GM18907 (cell line): Measurements from ENCODE around the gene MEFV.
"Not testable (repeated sequence)": the region's sequence is repeated elsewhere in the genome, so short reads cannot be mapped to it uniquely, and the experiment has no call there.

Source experiments
- ATAC-seq: cut with Tn5 transposase; IDR thresholded peaks from one replicate; pipeline ENCODE4 v1.9.1; 2021; ENCODE audit warnings: mild to moderate bottlenecking, moderate library complexity; ENCODE audit not compliant: unreplicated experiment

MEFV gene

GRCh38 chr16:3223913-3224515 lies 32.4 kb downstream of the MEFV start:
- ATAC-seq, result no peak

- ATAC-seq, result no peak
Measured at GRCh38 chr16:3220839-3221238, 35.6 kb downstream of the MEFV start.

GRCh38 chr16:3216263-3216640 lies 40.2 kb downstream of the MEFV start:
- ATAC-seq, result no peak

- no peak for ATAC-seq
Measured at GRCh38 chr16:3215601-3216262, 40.7 kb downstream of the MEFV start.

GRCh38 chr16:3214904-3215600 lies 41.4 kb downstream of the MEFV start:
- ATAC-seq, result no peak

GRCh38 chr16:3212567-3212966 lies 43.9 kb downstream of the MEFV start:
- ATAC-seq, result no peak

- no peak for ATAC-seq
Measured at GRCh38 chr16:3212006-3212405, 44.4 kb downstream of the MEFV start.

GRCh38 chr16:3207086-3207953 lies 49.1 kb downstream of the MEFV start:
- ATAC-seq, result no peak

- not testable (repeated sequence) for ATAC-seq
Measured at GRCh38 chr16:3205939-3206338, 50.5 kb downstream of the MEFV start.

- no peak for ATAC-seq
Measured at GRCh38 chr16:3202903-3203539, 53.4 kb downstream of the MEFV start.

GRCh38 chr16:3198334-3199072 lies 57.9 kb downstream of the MEFV start:
- ATAC-seq, result no peak

GRCh38 chr16:3197694-3198333 lies 58.6 kb downstream of the MEFV start:
- not testable (repeated sequence) for ATAC-seq

- no peak for ATAC-seq
Measured at GRCh38 chr16:3195975-3196374, 60.5 kb downstream of the MEFV start.

- no peak for ATAC-seq
Measured at GRCh38 chr16:3194792-3195191, 61.6 kb downstream of the MEFV start.

GRCh38 chr16:3193221-3194212 lies 62.9 kb downstream of the MEFV start:
- ATAC-seq, result no peak

GRCh38 chr16:3192476-3193019 lies 63.9 kb downstream of the MEFV start:
- no peak for ATAC-seq
